Effector memory CD8-positive, alpha-beta T cell (primary cell): ENCODE measurements around the gene MICAL3.

Source experiments
- ATAC-seq: fragments of 150-1000 bp; cut with Tn5 transposase; replicated peaks from 2 replicates; pipeline ENCODE4 v1.10.0; 2021; ENCODE audit warnings: mild to moderate bottlenecking, moderate library complexity
- DNase-seq, 3 experiments: peaks; one replicate each; pipeline ENCODE4 v3.0.0; 2021
- H3K27ac Mint-ChIP-seq, 2 donors: one replicate each; pipeline ENCODE4 v1.8.0; 2022; ENCODE audit warnings: mild to moderate bottlenecking in 2 of 2, mixed read lengths in 2 of 2, moderate library complexity in 2 of 2
- H3K27me3 Mint-ChIP-seq, 2 donors: one replicate each; pipeline ENCODE4 v1.8.0; 2022; ENCODE audit warnings: mixed read lengths in 2 of 2
- H3K36me3 Mint-ChIP-seq: one replicate; pipeline ENCODE4 v1.8.0; 2022; ENCODE audit warnings: mild to moderate bottlenecking, moderate library complexity, mixed read lengths; ENCODE audit not compliant: insufficient read depth
- H3K4me1 Mint-ChIP-seq, 2 donors: one replicate each; pipeline ENCODE4 v1.8.0; 2022; ENCODE audit warnings: low read depth in 2 of 2, mixed read lengths in 2 of 2
- H3K4me3 Mint-ChIP-seq, 2 donors: one replicate each; pipeline ENCODE4 v1.8.0; 2022; ENCODE audit warnings: mild to moderate bottlenecking in 2 of 2, mixed read lengths in 2 of 2, moderate library complexity in 2 of 2
- H3K9me3 Mint-ChIP-seq, 2 donors: one replicate each; pipeline ENCODE4 v1.8.0; 2022; ENCODE audit warnings: mixed read lengths in 2 of 2

The MICAL3 gene

DNA sequence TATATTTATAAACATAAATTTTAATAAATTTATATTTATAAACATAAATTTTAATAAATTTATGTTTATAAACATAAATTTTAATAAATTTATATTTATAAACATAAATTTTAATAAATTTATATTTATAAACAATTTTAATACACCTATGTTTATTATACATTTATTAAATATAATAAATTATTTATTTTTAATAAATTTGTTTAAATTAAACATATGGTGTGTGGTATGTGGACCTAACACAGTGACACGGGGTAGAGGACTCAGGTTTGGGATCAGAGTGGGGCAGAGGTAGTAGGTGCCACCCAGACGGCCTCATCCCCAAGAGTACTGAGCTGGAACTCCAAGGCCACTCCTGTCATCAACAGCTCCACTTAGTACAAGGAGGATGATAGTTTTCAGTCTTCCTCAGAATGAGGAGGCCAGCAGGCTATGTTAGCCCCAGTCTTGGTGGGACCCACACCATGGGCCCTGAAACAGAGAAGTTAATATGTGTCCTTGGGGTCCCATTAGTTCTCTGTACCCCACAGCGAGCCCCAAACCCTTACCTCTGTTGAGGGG, 203.4 kb downstream of the MICAL3 start:
- DNase-seq, result no peak
- Mint-ChIP-seq H3K4me1 (no peaks in the 10 kb centered on the region), H3K9me3 (no peaks in the 10 kb centered on the region), H3K4me3 (no peak overlapping the region), H3K27me3 (no peaks in the 10 kb centered on the region), H3K36me3 (peaks cover 7% of the 10 kb centered on the region), H3K27ac (no peak overlapping the region)
- no peak for ATAC-seq

DNA sequence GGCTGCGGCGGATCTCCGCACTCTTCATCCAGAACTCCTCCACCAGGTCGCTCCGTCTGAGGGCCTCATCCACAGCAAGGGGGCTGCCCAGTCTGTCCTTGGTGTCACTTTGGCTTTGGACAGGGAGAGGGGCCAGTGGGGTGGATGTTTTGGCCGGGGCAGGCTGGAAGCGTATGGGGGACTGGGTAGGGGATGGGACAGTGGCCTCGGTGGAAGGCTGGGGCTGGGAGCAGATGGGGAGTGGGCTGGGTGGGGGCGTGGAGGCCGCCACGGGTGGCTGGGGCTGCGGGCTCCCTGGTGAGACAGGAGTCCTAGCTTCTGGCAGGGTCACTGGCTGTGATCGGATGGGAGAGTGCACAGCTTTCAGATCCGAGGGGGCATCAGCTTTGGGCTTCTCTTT, 205.7 kb downstream of the MICAL3 start:
- no peak for ATAC-seq

DNA sequence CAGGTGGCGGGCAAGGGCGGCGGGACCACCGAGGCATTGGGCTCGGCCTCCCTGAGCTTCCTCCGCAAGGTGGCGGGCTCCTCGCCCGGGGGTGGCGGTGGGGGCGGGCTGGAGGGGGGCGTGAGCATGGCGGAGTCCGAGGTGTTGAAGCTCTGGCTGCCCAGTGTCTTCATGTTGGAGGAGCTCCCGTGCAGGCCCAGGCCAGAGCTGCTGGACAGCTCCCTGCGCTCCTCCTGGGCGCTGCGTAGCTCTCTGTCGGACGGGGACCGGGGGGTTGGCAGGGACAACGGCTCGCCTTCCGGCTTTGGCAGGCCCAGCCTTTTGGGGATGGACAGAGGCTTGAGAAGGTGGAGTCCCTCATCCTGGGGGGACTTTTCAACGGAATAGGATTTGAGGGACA, 206.2 kb downstream of the MICAL3 start:
- H3K27me3 Mint-ChIP-seq, result no peaks in the 10 kb centered on the region
- peak overlapping the region in 1 of 2 donors; percentile 72 for H3K27ac Mint-ChIP-seq
- H3K4me1 Mint-ChIP-seq, result no peaks in the 10 kb centered on the region
- no peak for ATAC-seq
- peaks cover 16% of the 10 kb centered on the region for H3K36me3 Mint-ChIP-seq
- no peaks in the 10 kb centered on the region for H3K9me3 Mint-ChIP-seq
- no peak overlapping the region for H3K4me3 Mint-ChIP-seq
- DNase-seq, result no peak

More for the DNA sequence above, 205.7 kb downstream of the MICAL3 start:
- no peak overlapping the region for H3K4me3 Mint-ChIP-seq
- no peak for DNase-seq
- H3K4me1 Mint-ChIP-seq, result no peaks in the 10 kb centered on the region
- H3K36me3 Mint-ChIP-seq, result peaks cover 13% of the 10 kb centered on the region
- no peak overlapping the region for H3K27ac Mint-ChIP-seq
- H3K27me3 Mint-ChIP-seq, result no peaks in the 10 kb centered on the region
- H3K9me3 Mint-ChIP-seq, result no peaks in the 10 kb centered on the region

DNA sequence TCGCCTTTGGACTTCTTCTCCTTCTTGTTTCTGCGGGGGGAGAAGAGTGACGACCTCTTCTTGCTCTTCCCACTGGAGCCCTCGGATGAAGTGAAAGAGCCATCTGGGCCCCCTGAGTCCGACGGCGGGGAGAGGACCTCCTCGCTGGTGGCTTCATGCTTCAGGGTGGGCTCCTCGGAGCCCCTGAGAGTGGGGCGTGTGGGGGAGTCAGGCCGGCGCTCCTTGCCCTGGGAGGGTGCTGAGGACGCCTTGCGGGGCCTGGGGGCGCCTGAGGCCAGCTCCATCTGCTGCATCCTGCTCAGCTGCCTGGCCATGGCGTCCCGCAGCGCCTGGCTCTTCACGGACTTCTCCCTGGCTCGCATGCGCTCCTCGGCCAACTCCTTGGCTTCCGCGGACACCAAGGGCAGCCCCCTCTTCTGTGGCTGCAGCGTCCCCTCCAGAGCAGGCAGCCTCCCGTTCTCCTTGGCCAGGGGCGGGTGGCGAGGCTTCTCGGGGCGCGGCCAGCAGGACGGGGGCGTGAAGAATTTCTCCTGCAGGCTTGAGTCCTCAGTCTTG, 206.8 kb downstream of the MICAL3 start:
- Mint-ChIP-seq H3K9me3 (no peaks in the 10 kb centered on the region), H3K27me3 (no peaks in the 10 kb centered on the region), H3K27ac (peak overlapping the region in 1 of 2 donors; percentile 72), H3K36me3 (peaks cover 17% of the 10 kb centered on the region), H3K4me1 (no peaks in the 10 kb centered on the region), H3K4me3 (peak overlapping the region in 1 of 2 donors; percentile 4)
- no peak for DNase-seq
- ATAC-seq, result no peak

DNA sequence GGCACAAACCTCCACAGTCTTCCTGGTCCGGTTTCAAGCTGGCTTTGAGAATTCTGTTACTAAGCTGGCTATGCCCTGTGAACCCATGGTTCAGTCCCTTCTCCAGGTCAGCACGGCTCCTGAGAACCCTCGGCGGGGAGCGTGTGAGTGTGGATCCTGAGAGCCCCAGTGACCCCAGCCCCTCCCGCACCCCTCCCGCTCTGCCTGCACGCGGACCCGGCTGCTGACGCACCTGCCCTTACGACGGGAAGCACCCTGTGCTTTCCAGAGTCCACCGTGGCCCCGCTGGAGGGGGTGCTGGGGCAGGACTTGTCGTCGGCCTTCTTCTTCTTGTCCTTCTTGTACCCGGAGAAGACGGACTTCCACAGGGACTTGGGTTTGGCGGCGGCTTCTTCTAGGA, 207.3 kb downstream of the MICAL3 start:
- Mint-ChIP-seq H3K27ac (peak overlapping the region in 1 of 2 donors; percentile 72), H3K4me1 (no peaks in the 10 kb centered on the region), H3K4me3 (peak overlapping the region in 1 of 2 donors; percentile 4), H3K36me3 (peaks cover 17% of the 10 kb centered on the region), H3K27me3 (no peaks in the 10 kb centered on the region), H3K9me3 (no peaks in the 10 kb centered on the region)
- no peak for ATAC-seq
- no peak for DNase-seq

DNA sequence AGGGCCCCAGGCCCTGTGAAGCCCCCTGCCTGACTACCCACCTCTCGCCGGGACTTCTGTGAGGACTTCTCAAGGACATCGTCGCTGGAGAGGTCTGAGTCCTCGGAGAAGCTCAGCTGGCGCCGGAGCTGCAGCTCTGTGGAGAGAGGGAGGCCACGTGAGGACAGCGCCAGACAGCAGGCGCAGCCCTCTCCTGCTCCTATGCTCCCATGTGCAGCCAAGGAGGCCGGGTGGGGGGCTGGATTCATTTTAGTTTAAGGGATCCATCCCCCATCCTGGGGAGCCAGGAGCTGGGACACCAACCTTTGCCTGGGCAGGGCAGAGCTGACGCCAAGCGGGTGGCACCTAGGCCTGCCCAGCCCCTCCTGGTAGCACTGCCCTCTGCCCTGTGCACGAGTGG, 207.7 kb downstream of the MICAL3 start:
- H3K4me3 Mint-ChIP-seq, result no peak overlapping the region

DNA sequence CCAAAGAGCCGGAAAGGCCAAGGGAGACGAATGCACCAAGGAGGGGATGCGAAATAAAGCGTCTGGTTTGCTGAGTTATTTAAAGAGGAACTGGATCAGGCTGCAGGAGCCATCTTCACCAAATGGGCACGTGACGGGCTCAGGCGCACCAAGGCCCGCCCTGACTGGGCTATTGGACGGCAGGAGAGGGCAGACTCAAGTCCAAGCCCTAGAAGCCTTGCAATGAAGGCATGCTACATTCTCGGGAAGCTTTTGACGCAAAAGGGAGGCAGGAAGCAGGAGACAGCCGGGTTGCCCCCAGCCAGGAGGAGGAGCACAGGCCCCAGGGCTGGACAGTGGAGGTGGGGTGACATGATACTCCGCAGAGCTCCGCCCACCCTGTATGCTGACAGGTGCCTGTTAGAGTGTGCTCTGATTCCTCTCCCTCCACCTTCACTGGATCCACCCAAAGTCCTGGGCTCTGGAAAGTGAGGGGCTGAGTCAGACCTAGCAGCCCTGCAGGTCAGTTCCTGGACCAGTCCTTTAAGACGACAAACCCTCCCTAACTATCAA, 208.6 kb downstream of the MICAL3 start:
- Mint-ChIP-seq H3K27ac (no peak overlapping the region), H3K36me3 (peaks cover 19% of the 10 kb centered on the region), H3K9me3 (no peaks in the 10 kb centered on the region), H3K4me1 (no peaks in the 10 kb centered on the region), H3K4me3 (no peak overlapping the region), H3K27me3 (no peaks in the 10 kb centered on the region)
- ATAC-seq (no peak), DNase-seq (no peak)

More for the DNA sequence above, 207.7 kb downstream of the MICAL3 start:
- Mint-ChIP-seq H3K27me3 (no peaks in the 10 kb centered on the region), H3K27ac (no peak overlapping the region), H3K9me3 (no peaks in the 10 kb centered on the region), H3K4me1 (no peaks in the 10 kb centered on the region), H3K36me3 (peaks cover 17% of the 10 kb centered on the region)
- DNase-seq, result no peak
- no peak for ATAC-seq

DNA sequence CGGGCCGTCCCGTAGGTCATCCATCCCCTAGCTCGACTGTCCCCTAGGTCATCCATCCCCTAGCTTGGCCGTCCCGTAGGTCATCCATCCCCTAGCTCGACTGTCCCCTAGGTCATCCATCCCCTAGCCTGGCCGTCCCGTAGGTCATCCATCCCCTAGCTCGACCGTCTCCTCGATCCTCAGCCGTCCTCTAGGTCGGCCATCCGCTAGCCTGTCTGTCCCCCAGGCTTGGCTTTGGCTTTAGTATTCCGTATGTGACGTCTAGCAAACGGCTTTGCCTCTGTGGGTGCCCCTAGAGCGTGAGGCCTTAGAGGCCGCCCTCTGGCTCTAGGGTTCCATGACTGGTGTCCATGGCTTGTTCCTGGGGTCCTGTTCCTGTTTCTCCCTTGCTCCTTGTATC, 209.5 kb downstream of the MICAL3 start:
- DNase-seq (no peak), ATAC-seq (no peak)
- Mint-ChIP-seq H3K36me3 (peaks cover 19% of the 10 kb centered on the region), H3K4me3 (no peak overlapping the region), H3K27ac (no peak overlapping the region), H3K27me3 (no peaks in the 10 kb centered on the region), H3K4me1 (no peaks in the 10 kb centered on the region), H3K9me3 (no peaks in the 10 kb centered on the region)

DNA sequence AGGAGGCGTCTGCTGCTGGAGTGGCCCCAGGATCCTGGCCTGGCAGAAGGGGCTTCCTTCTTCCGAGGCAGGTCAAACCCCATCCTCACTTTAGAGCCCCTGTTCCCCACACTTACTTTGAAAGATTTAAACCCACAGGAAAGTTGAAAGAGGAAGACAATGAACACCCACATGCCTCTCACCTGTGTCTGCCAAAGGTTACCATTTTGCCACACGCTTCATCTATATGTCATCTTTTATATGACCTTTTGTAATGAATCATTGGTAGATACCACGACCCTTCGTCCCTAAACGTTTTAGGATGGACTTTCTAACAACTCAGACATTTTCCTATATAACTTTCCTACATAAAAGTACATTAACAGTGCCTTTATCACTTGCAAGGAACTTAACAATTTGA, 210.3 kb downstream of the MICAL3 start:
- Mint-ChIP-seq H3K36me3 (peaks cover 19% of the 10 kb centered on the region), H3K27me3 (no peaks in the 10 kb centered on the region), H3K4me3 (no peak overlapping the region), H3K27ac (no peak overlapping the region), H3K9me3 (no peaks in the 10 kb centered on the region), H3K4me1 (no peaks in the 10 kb centered on the region)
- no peak for ATAC-seq
- no peak for DNase-seq

DNA sequence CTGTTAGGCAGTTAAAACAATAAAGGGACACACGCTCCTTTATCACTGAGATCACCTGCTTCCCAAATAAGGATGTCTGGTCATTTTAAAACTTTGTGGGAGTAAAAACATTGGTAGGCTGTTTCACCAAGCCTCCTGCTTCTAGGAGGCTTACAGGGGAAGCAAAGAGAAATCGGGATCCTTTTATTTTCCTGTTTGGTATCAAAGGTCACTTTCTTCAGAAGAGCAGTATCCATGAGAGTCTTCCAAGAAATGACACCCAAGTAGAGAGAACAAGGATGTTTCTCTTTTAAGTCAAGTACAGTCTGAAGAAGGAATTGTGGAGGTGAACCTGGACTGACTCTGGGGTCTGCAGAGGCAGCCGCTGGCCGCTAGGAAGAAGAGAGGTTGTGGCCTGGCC, 213.2 kb downstream of the MICAL3 start:
- DNase-seq (no peak), ATAC-seq (no peak)
- Mint-ChIP-seq H3K27me3 (no peaks in the 10 kb centered on the region), H3K4me1 (no peaks in the 10 kb centered on the region), H3K27ac (peak overlapping the region in 1 of 2 donors; percentile 28), H3K9me3 (no peaks in the 10 kb centered on the region), H3K4me3 (no peak overlapping the region), H3K36me3 (peaks cover 16% of the 10 kb centered on the region)

DNA sequence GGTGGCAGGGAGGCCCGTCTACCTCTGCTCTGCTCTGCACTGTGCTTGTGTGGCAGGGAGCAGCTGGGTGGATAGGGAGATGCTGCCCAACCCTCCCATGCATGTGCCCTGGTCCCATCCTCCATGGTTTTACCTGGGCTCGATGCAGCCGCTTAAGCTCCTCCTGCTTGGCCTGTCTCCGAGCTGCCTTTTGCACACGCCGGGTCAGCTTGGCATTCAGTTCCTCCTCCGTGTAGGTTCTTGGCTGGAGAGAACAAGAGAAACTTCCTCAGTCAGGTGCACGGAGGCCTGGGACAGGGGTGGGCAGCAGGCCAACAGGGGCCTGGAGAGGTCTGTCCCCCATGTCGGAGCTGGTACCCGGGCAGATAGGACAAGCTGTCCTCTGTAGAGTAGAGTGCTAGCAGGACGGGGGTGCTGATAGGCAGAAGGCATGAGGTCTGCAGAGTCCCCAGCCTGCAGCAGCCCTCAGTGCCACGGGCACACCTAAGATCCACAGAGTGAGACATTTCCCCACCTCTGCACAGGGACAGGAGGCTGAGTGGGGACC, 213.7 kb downstream of the MICAL3 start:
- no peaks in the 10 kb centered on the region for H3K4me1 Mint-ChIP-seq
- ATAC-seq (no peak), DNase-seq (no peak)
- no peaks in the 10 kb centered on the region for H3K27me3 Mint-ChIP-seq
- H3K36me3 Mint-ChIP-seq, result peaks cover 18% of the 10 kb centered on the region
- H3K4me3 Mint-ChIP-seq, result no peak overlapping the region
- no peaks in the 10 kb centered on the region for H3K9me3 Mint-ChIP-seq
- peak overlapping the region in 1 of 2 donors; percentile 28 for H3K27ac Mint-ChIP-seq

DNA sequence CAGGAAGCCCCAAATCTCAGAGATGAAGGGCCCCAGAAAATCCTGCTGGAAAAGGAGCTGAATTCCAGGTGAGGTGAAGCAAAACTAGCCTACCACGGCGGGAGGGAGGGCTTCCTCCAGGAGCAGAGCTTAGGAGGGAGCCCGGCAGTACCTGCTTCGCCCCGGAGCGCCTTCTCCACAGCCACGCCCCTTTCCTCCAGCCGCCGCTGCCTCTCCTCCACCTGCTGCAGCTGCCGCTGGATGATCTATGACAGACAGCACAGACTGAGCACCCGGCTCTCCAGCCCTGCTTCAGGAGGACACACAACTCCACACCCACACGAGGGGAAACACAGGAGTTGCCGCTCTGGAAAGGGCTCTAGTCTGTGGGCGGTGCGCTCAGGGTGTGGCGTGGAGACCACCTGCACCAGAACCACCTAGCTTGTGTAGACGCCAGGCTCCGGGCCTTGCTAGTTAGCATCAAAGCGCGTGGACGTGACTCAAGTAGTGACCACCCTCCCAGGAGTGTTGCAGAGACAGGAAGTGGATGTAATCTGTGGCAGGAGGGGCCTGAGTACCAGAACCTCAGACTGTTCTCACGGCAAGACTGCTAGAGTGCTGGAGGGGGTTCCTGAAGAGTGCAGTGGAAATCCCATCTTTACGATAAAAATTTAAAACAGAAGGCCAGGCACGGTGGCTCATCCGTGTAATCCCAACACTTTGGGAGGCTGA, 215.5 kb downstream of the MICAL3 start:
- no peak for ATAC-seq
- no peak overlapping the region for H3K4me3 Mint-ChIP-seq
- no peaks in the 10 kb centered on the region for H3K9me3 Mint-ChIP-seq
- H3K27me3 Mint-ChIP-seq, result no peaks in the 10 kb centered on the region
- DNase-seq, result no peak
- H3K36me3 Mint-ChIP-seq, result peaks cover 20% of the 10 kb centered on the region
- H3K4me1 Mint-ChIP-seq, result no peaks in the 10 kb centered on the region
- H3K27ac Mint-ChIP-seq, result peak overlapping the region in 1 of 2 donors; percentile 20

DNA sequence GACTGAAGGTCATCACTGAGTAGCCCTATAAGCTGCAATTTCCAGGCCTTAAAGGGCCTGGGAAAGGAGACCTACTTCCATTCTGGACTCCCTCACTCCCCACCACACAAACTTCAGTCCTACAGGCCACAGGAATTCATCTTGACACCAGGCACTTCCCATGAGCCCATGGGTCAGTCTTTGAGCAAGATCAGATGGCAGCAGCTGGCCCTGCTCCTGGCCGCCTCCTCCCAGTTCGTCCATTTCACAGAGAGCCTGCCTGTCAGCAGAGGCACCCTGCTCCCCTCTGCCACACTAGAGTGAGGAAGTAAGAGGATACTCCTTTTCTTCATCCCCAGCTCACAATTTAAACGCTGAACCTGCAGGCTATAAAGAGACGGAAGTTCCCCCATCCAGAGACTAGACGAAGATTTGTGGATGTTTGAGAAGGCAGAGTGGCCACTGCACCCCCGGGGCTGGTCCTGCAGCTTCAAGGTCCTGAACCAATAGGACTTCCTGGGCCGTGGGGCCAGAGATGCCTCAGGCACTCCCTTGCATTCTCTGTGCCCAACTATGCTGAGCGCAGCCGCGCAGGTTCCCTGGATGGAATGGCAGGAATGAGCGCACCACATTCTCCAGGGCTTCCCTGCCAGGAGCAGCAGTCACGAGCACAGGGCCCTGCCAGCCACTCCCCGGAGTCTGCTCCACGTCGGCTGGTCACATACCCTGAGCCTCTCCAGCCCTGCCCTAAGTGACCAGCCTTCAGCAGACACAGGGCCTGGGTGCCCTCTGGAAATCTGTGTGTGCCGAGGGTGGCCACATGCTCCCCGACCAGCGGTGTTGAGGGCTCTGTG, 216.6 kb downstream of the MICAL3 start:
- Mint-ChIP-seq H3K4me1 (no peaks in the 10 kb centered on the region), H3K27ac (no peak overlapping the region), H3K9me3 (no peaks in the 10 kb centered on the region), H3K36me3 (peaks cover 16% of the 10 kb centered on the region), H3K4me3 (no peak overlapping the region), H3K27me3 (no peaks in the 10 kb centered on the region)
- DNase-seq, result no peak
- no peak for ATAC-seq
